K562 (cell line): Measurements from ENCODE around the gene DOCK6. TPM values are rescaled to one million over a fixed set of nuclear protein-coding genes. Genes with fewer than 3 reads are reported as not detected.

Experiments used
- BMI1 ChIP-seq: fragments of 150-350 bp; IDR thresholded peaks from 2 replicates; pipeline ENCODE4 v1.6.1; 2014; ENCODE audit warnings: low read length
- C11orf30 ChIP-seq: fragments of 450-650 bp; IDR thresholded peaks from 2 replicates; pipeline ENCODE4 v1.6.1; 2016; ENCODE audit warnings: low read depth, mild to moderate bottlenecking
- CC2D1A ChIP-seq: fragments of 450-650 bp; IDR thresholded peaks from 2 replicates; pipeline ENCODE4 v1.6.1; 2017; ENCODE audit warnings: mild to moderate bottlenecking
- FOXA3 ChIP-seq, 2 experiments: fragments of 450-650 bp in 1 of 2; sonication (generic) in 1 of 2; formaldehyde crosslinking; IDR thresholded peaks in 1 of 2; conservative IDR thresholded peaks in 1 of 2; 2 replicates each; pipeline versions ENCODE4 v1.4.0 to v1.8.0; 2020 to 2022; ENCODE audit warnings: mild to moderate bottlenecking in 2 of 2, missing genetic modification reagents in 1 of 2
- HDAC2 ChIP-seq: fragments of 450-650 bp; IDR thresholded peaks from 2 replicates; pipeline ENCODE4 v1.6.1; 2016; ENCODE audit warnings: mild to moderate bottlenecking
- HEY1 ChIP-seq: fragments of 250-450 bp; sonication (Bioruptor Pico); IDR thresholded peaks from 2 replicates; pipeline ENCODE4 v1.5.0; 2020; ENCODE audit warnings: mild to moderate bottlenecking, moderate library complexity, borderline replicate concordance
- ILF3 ChIP-seq: fragments of 450-650 bp; IDR thresholded peaks from 2 replicates; pipeline ENCODE4 v1.6.1; 2018; ENCODE audit warnings: antibody characterized with exemption, mild to moderate bottlenecking, moderate library complexity, borderline replicate concordance
- L3MBTL2 ChIP-seq: fragments of 450-650 bp; IDR thresholded peaks from 2 replicates; pipeline ENCODE4 v1.6.1; 2016; ENCODE audit warnings: mild to moderate bottlenecking, moderate library complexity
- LCOR ChIP-seq: sonication (generic); formaldehyde crosslinking; IDR thresholded peaks from 2 replicates; pipeline ENCODE4 v1.8.0; 2022; ENCODE audit warnings: mild to moderate bottlenecking, missing genetic modification reagents
- MCM2 ChIP-seq: fragments of 450-650 bp; IDR thresholded peaks from 2 replicates; pipeline ENCODE4 v1.6.1; 2017; ENCODE audit warnings: low read depth, mild to moderate bottlenecking
- NCOA2 ChIP-seq, 2 experiments: fragments of 450-650 bp; IDR thresholded peaks; 2 replicates each; pipeline ENCODE4 v1.6.1; 2018; ENCODE audit warnings: mild to moderate bottlenecking in 2 of 2, moderate library complexity in 1 of 2; ENCODE audit not compliant: partially characterized antibody in 2 of 2
- NCOA6 ChIP-seq: fragments of 450-650 bp; IDR thresholded peaks from 2 replicates; pipeline ENCODE4 v1.6.1; 2017; ENCODE audit warnings: mild to moderate bottlenecking
- PHF8 ChIP-seq: fragments of 200-600 bp; sonication (generic); IDR thresholded peaks from 2 replicates; pipeline ENCODE4 v1.6.1; 2012; ENCODE audit warnings: mixed run types, mild to moderate bottlenecking, inconsistent platforms, low read length, moderate library complexity, borderline replicate concordance
- RBM25 ChIP-seq: fragments of 200-400 bp; formaldehyde crosslinking; IDR thresholded peaks from 2 replicates; pipeline ENCODE4 v1.6.1; 2018; ENCODE audit warnings: low read length, low read depth, moderate library complexity; ENCODE audit not compliant: severe bottlenecking
- SMARCA5 ChIP-seq: fragments of 450-650 bp; IDR thresholded peaks from 2 replicates; pipeline ENCODE4 v1.6.1; 2016
- ZNF143 ChIP-seq: sonication (generic); formaldehyde crosslinking; IDR thresholded peaks from 2 replicates; pipeline ENCODE4 v1.9.0; 2022; ENCODE audit warnings: mild to moderate bottlenecking, missing genetic modification reagents
- ZNF146 ChIP-seq: IDR thresholded peaks from one replicate; pipeline ENCODE4 v1.6.1; 2018; ENCODE audit warnings: missing compliant biosample characterization; ENCODE audit not compliant: unreplicated experiment
- polyA plus RNA-seq, 8 experiments: library from polyadenylated mRNA; depleted of rRNA in 4 of 8; stranded (reverse) in 5 of 8; unstranded in 3 of 8; fragments of >200 nt; fragmentation: Nextera tagmentation in 2 of 8; fragmentation: Illumina TruSeq in 1 of 8; extraction: Ambion mirVana in 2 of 8; extraction: Trizol in 1 of 8; gene quantifications; 2 replicates each; pipeline versions ENCODE4 v1.2.1 to v1.2.3, GENCODE V29; 2011 to 2014; ENCODE audit warnings: inconsistent platforms in 1 of 8, missing spikeins in 1 of 8
- total RNA-seq, 7 experiments: library from RNA; depleted of rRNA in 6 of 7; stranded (reverse); fragments of >200 nt in 6 of 7; fragmentation: Illumina TruSeq in 2 of 7; extraction: Trizol in 2 of 7; gene quantifications; 2 replicates each; pipeline versions ENCODE4 v1.2.1 to v1.2.3, GENCODE V29; 2011 to 2021; ENCODE audit warnings: low replicate concordance in 1 of 7
- TF ChIP-seq, protein P1 (sequence below): sonication (generic); formaldehyde crosslinking; IDR thresholded peaks from 2 replicates; pipeline ENCODE4 v1.8.1; 2023; ENCODE audit warnings: mild to moderate bottlenecking, missing genetic modification reagents
- TF ChIP-seq, protein P2 (sequence below), 2 experiments: fragments of 450-650 bp; IDR thresholded peaks; 2 replicates each; pipeline ENCODE4 v1.6.1; 2016; ENCODE audit warnings: mild to moderate bottlenecking in 2 of 2, borderline replicate concordance in 1 of 2, low read depth in 1 of 2, moderate library complexity in 1 of 2
- TF ChIP-seq, protein P3 (sequence below): sonication (generic); formaldehyde crosslinking; IDR thresholded peaks from 2 replicates; pipeline ENCODE4 v1.9.0; 2022; ENCODE audit warnings: mild to moderate bottlenecking, missing genetic modification reagents

DOCK6 gene
- total and polyA plus RNA-seq, 9 of the 15 experiments (the other 6 are each of a cell fraction or from before 2014, with no cell fraction given), result 0.35 to 19.3 (median 3.8) TPM

DNA sequence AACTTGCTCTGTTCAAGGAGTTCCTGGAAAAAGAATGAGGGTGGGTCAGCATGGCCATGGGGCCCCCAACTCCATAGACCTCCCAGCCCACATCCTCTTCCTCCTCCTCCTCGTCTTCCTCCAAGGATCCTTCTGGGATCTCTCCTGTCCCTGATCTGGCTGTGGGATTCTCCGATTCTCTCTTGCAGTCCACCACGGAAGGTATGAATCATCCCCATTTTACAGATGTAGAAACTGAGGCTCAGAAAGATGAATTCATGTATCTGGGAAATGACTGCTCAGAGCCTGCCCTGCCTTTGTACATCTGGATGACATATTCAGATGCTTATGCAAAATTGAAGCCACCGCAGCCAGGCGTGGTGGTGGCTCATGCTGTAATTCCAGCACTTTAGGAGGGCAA lies 62.8 kb downstream of the DOCK6 start (continued):
- TF ChIP-seq, protein P1, sequence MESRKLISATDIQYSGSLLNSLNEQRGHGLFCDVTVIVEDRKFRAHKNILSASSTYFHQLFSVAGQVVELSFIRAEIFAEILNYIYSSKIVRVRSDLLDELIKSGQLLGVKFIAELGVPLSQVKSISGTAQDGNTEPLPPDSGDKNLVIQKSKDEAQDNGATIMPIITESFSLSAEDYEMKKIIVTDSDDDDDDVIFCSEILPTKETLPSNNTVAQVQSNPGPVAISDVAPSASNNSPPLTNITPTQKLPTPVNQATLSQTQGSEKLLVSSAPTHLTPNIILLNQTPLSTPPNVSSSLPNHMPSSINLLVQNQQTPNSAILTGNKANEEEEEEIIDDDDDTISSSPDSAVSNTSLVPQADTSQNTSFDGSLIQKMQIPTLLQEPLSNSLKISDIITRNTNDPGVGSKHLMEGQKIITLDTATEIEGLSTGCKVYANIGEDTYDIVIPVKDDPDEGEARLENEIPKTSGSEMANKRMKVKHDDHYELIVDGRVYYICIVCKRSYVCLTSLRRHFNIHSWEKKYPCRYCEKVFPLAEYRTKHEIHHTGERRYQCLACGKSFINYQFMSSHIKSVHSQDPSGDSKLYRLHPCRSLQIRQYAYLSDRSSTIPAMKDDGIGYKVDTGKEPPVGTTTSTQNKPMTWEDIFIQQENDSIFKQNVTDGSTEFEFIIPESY (CRISPR knock-in tag), result no peak
- TF ChIP-seq CC2D1A (no peak), L3MBTL2 (no peak), SMARCA5 (peak; percentile 73; the same call in 1 of the 2 replicates), ILF3 (no peak), MCM2 (no peak), RBM25 (peak; percentile 83), HDAC2 (peak; percentile 71), C11orf30 (no peak), PHF8 (no peak), HEY1 (no peak), NCOA6 (no peak), ZNF143 (no peak), LCOR (CRISPR knock-in tag) (no peak), BMI1 (no peak), FOXA3 (CRISPR knock-in tag; conservative IDR thresholded peaks at IDR 0.05 in 1 of 2, IDR thresholded peaks at IDR 0.05 in 1 of 2) (no peak), NCOA2 (IDR thresholded peaks at IDR 0.05; ENCODE audit: partially characterized antibody in 2 of 2) (no peak), ZNF146 (CRISPR knock-in tag) (no peak)
- TF ChIP-seq, protein P2, sequence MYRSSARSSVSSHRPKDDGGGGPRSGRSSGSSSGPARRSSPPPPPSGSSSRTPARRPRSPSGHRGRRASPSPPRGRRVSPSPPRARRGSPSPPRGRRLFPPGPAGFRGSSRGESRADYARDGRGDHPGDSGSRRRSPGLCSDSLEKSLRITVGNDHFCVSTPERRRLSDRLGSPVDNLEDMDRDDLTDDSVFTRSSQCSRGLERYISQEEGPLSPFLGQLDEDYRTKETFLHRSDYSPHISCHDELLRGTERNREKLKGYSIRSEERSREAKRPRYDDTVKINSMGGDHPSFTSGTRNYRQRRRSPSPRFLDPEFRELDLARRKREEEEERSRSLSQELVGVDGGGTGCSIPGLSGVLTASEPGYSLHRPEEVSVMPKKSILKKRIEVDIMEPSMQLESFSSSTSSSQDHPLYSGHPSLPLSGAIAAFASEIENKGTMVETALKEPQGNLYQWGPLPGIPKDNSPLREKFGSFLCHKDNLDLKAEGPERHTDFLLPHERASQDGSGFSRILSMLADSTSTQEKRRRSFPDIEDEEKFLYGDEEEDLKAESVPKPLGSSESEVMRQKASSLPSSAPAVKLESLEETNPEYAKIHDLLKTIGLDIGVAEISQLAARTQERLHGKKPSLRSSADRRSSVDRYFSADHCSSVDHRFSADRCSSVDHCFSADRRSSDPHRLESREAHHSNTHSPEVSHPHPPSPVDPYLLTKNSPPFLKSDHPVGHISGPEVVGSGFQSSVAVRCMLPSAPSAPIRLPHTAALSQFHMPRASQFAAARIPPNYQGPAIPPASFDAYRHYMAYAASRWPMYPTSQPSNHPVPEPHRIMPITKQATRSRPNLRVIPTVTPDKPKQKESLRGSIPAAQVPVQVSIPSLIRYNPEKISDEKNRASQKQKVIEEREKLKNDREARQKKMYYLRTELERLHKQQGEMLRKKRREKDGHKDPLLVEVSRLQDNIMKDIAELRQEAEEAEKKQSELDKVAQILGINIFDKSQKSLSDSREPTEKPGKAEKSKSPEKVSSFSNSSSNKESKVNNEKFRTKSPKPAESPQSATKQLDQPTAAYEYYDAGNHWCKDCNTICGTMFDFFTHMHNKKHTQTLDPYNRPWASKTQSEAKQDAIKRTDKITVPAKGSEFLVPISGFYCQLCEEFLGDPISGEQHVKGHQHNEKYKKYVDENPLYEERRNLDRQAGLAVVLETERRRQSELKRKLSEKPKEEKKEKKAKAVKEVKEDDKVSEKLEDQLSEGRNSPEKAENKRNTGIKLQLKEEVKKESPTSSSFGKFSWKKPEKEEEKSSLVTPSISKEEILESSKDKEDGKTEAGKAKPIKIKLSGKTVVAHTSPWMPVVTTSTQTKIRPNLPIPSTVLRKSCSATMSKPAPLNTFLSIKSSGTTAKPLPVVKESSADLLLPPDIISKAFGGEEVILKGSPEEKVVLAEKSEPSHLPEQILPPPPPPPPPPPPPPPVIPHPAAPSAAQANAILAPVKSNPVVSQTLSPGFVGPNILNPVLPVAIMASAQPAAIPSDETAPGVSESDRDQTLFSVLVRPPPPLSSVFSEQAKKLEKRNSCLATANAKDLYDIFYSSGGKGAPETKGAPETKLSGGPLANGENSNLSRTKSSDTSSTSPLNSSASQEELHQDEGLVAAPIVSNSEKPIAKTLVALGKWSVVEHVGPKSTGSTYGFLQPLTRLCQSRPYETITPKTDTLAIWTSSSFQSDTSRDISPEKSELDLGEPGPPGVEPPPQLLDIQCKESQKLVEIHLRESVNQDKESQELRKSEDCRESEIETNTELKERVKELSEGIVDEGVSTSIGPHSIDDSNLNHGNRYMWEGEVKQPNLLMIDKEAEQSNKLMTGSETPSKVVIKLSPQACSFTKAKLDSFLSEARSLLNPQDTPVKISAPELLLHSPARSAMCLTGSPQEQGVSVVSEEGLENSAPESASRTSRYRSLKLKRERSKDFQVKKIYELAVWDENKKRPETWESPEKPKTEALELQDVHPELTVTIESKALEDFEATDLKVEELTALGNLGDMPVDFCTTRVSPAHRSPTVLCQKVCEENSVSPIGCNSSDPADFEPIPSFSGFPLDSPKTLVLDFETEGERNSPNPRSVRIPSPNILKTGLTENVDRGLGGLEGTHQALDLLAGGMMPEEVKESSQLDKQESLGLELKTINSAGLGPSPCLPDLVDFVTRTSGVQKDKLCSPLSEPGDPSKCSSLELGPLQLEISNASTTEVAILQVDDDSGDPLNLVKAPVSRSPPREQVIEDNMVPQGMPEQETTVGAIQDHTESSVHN (IDR thresholded peaks at IDR 0.05; ENCODE audit: borderline replicate concordance in 1 of 2, low read depth in 1 of 2), result no peak
- TF ChIP-seq, protein P3, sequence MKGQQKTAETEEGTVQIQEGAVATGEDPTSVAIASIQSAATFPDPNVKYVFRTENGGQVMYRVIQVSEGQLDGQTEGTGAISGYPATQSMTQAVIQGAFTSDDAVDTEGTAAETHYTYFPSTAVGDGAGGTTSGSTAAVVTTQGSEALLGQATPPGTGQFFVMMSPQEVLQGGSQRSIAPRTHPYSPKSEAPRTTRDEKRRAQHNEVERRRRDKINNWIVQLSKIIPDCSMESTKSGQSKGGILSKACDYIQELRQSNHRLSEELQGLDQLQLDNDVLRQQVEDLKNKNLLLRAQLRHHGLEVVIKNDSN (CRISPR knock-in tag), result no peak
